CD4-positive, alpha-beta memory T cell (primary cell): ENCODE results near the gene SSR4. TPM values are rescaled to one million over a fixed set of nuclear protein-coding genes. Genes with fewer than 3 reads are reported as not detected.

Experiments
- CTCF ChIA-PET: fragments of 350-600 bp; sonication (Branson Sonifier 250); formaldehyde crosslinking; loops from one replicate; lab custom pipeline; 2021; ENCODE audit warnings: inconsistent platforms; ENCODE audit not compliant: partially characterized antibody; lab: Charles Lee
- POLR2A ChIA-PET: fragments of 350-600 bp; sonication (Branson Sonifier 250); formaldehyde crosslinking; loops from one replicate; lab custom pipeline; 2021; ENCODE audit not compliant: partially characterized antibody; lab: Charles Lee
- DNase-seq, 5 donors: peaks; one replicate each; pipeline versions ENCODE4 v3.0.0 to v3.0.0-alpha.2; 2020 to 2022; ENCODE audit warnings: mixed read lengths in 1 of 5
- H3K27ac ChIP-seq: one replicate; pipeline ENCODE4 v1.7.0; 2013; ENCODE audit warnings: low read depth, low read length
- H3K27me3 ChIP-seq: 2 replicates; pipeline ENCODE4 v1.7.0; 2013; ENCODE audit warnings: mild to moderate bottlenecking, low read length, moderate library complexity; ENCODE audit not compliant: insufficient read depth
- H3K36me3 ChIP-seq: 2 replicates; pipeline ENCODE4 v1.7.0; 2013; ENCODE audit warnings: mild to moderate bottlenecking, low read length, moderate library complexity; ENCODE audit not compliant: insufficient read depth
- H3K4me1 ChIP-seq: 2 replicates; pipeline ENCODE4 v1.7.0; 2013; ENCODE audit warnings: mild to moderate bottlenecking, low read length, moderate library complexity; ENCODE audit not compliant: insufficient read depth
- H3K4me3 ChIP-seq, 2 donors: one replicate each; pipeline ENCODE4 v1.7.0; 2013; ENCODE audit warnings: low read length in 2 of 2, mild to moderate bottlenecking in 1 of 2
- H3K9me3 ChIP-seq, 2 donors: one replicate each; pipeline ENCODE4 v1.7.0; 2013; ENCODE audit warnings: low read length in 2 of 2, control low read depth in 1 of 2; ENCODE audit not compliant: control insufficient read depth in 1 of 2
- H3K27ac Mint-ChIP-seq, 7 donors: one replicate each; pipeline ENCODE4 v1.8.0; 2020 to 2021; ENCODE audit warnings: mixed read lengths in 7 of 7, mild to moderate bottlenecking in 6 of 7, inconsistent platforms in 3 of 7, moderate library complexity in 3 of 7
- H3K27me3 Mint-ChIP-seq, 2 donors: one replicate each; pipeline ENCODE4 v1.8.0; 2020 to 2021; ENCODE audit warnings: mixed read lengths in 2 of 2
- H3K36me3 Mint-ChIP-seq, 2 donors: one replicate each; pipeline ENCODE4 v1.8.0; 2020 to 2021; ENCODE audit warnings: mixed read lengths in 2 of 2, inconsistent platforms in 1 of 2, mild to moderate bottlenecking in 1 of 2
- H3K4me1 Mint-ChIP-seq, 4 donors: one replicate each; pipeline ENCODE4 v1.8.0; 2020 to 2021; ENCODE audit warnings: mixed read lengths in 4 of 4, mild to moderate bottlenecking in 1 of 4
- H3K4me3 Mint-ChIP-seq, 8 donors: one replicate each; pipeline ENCODE4 v1.8.0; 2020 to 2021; ENCODE audit warnings: mixed read lengths in 8 of 8, mild to moderate bottlenecking in 7 of 8, moderate library complexity in 6 of 8, inconsistent platforms in 3 of 8
- H3K9me3 Mint-ChIP-seq, 8 donors: one replicate each; pipeline ENCODE4 v1.8.0; 2020 to 2021; ENCODE audit warnings: mixed read lengths in 8 of 8, mild to moderate bottlenecking in 5 of 8, inconsistent platforms in 3 of 8, moderate library complexity in 1 of 8
- intact Hi-C: fragments of 100-400 bp; cut with micrococcal nuclease; formaldehyde crosslinking; loops from one replicate; pipeline ENCODE4 v1.15.1; 2023
- polyA plus RNA-seq, 2 donors: library from polyadenylated mRNA; unstranded; fragments of 300-500 nt; fragmentation: Illumina TruSeq; gene quantifications; one replicate each; pipeline ENCODE4 v1.2.3, GENCODE V29; 2021
- total RNA-seq, 2 experiments: library from RNA; stranded (reverse); gene quantifications; one replicate each; pipeline ENCODE4 v1.2.3, GENCODE V29; 2021

SSR4 gene
- total and polyA plus RNA-seq, 4 experiments from 2014 or later, result 216 to 618 (median 350) TPM

DNA sequence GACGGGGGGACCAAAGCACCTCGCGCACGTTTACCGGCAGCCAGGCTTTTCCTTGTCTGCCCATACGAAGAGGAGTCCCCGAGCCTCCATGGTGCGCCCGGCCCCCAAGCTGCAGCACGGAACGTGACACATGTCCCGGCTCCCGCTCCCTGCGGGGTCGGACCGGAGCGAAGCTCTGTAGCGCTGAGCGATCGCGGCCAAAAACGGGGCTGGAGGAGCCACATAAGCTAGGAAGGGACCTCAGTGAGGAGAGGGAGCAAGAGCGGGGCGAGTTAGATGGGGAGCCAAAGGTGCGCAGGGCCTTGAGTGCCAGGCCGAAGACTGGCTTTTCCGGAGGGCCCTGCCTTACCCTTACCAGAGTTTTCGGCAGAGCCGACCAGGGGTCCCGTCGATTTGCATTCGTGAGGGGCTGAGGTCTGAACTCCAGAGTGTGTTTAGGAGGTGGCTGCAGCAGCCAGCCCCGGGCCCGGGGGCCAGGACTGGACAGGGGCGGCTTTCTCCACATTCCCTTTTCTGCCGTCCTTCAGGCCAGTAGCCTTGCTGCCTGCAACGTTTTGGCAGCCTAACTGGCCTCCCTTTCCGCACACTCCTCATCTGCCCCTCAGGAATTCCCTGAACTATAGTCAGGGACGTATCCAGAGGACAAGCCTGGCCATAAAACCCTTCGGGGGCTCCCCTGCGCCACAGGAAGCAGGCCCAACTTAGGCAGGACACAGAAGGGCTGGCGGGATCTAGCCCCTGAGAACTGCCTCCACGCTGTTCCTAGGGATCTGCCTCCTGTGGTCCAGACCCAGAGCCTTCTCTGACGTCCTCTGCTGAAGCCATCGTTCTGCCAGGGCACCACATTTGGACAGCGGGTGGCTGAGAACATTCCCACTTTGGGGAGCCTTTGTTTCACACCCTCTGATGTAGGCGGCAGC is 689 bp downstream of the SSR4 start:
- intact Hi-C loops, result loop anchor here (1.0 to 2.0 kb wide), 4 partner anchors 22 to 176 kb away; partner anchors contain the start of genes ABCD1, BCAP31 and HCFC1

DNA sequence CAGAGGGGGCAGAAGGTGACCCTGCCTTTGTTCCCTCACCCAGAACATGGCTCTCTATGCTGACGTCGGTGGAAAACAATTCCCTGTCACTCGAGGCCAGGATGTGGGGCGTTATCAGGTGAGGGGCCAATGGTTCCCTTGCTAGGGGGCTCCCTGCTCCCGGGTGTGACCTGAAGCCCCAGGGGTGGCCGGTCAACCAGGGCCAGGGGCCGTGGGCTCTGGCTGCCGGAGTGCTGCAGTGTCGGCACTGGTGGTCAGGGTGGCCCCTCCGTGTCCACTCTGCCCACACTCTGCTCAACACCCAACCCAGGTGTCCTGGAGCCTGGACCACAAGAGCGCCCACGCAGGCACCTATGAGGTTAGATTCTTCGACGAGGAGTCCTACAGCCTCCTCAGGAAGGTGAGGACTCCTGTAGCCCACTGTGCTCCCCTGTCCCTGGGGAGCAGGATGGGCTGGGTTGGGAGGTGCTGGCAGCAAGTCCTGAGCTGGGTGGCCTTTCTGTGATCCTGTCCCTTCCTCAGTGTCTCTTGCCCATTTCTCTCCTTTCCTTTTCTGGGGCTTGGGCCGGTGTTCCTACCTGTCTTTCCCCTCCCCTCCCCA is 3.0 kb downstream of the SSR4 start:
- Mint-ChIP-seq H3K4me3 (peak overlapping the region in 2 of 8 donors; percentile 6 to 25), H3K4me1 (peaks cover 8 to 29% (median 16%) of the 10 kb centered on the region in 4 donors), H3K9me3 (peaks cover 0 to 2% (median 0%) of the 10 kb centered on the region in 8 donors), H3K27ac (no peak overlapping the region), H3K36me3 (peaks cover 0 to 10% of the 10 kb centered on the region in 2 donors), H3K27me3 (no peaks in the 10 kb centered on the region)
- intact Hi-C loops, result no loop called here
- CTCF ChIA-PET, result no interaction called here
- POLR2A ChIA-PET, result interaction anchor here (1.1 kb wide), 1 partner anchor 108 kb away, joined by 3 read pairs; no protein-coding TSS in a partner anchor
- Histone ChIP-seq H3K9me3 (no peaks in the 10 kb centered on the region), H3K36me3 (peaks cover 2% of the 10 kb centered on the region), H3K27ac (no peak overlapping the region), H3K4me3 (no peak overlapping the region), H3K4me1 (peaks cover 27% of the 10 kb centered on the region), H3K27me3 (no peaks in the 10 kb centered on the region)
- no peak for DNase-seq

More for the DNA sequence above, 689 bp downstream of the SSR4 start:
- H3K27ac ChIP-seq, result peak overlapping the region; percentile 85
- Mint-ChIP-seq H3K27ac (peak overlapping the region; percentile 70 to 94 (median 91)), H3K4me3 (peak overlapping the region; percentile 89 to 95 (median 92)), H3K36me3 (peaks cover 0 to 11% of the 10 kb centered on the region in 2 donors), H3K9me3 (peaks cover 0 to 5% (median 0%) of the 10 kb centered on the region in 8 donors), H3K27me3 (no peaks in the 10 kb centered on the region), H3K4me1 (peaks cover 12 to 30% (median 21%) of the 10 kb centered on the region in 4 donors)
- H3K9me3 ChIP-seq, result no peaks in the 10 kb centered on the region
- H3K4me3 ChIP-seq, result peak overlapping the region; percentile 42 to 63
- peaks cover 43% of the 10 kb centered on the region for H3K4me1 ChIP-seq
- no peaks in the 10 kb centered on the region for H3K27me3 ChIP-seq
- peak in 1 of 5 donors; percentile 49 for DNase-seq
- peaks cover 6% of the 10 kb centered on the region for H3K36me3 ChIP-seq
- ChIA-PET CTCF (interaction anchor here (0.9 to 1.4 kb wide), 4 partner anchors 34 to 152 kb away, joined by 3 to 4 read pairs (median 4); partner anchors contain the start of gene SLC6A8), POLR2A (interaction anchor here (0.9 to 4.0 kb wide), 7 partner anchors 24 to 689 kb away, joined by 3 to 54 read pairs (median 3); partner anchors contain the start of genes ARHGAP4 and HCFC1)

GRCh38 chrX:153799326-153799725 is 4.9 kb downstream of the SSR4 start:
- peaks cover 2% of the 10 kb centered on the region for H3K36me3 ChIP-seq
- intact Hi-C loops, result no loop called here
- H3K4me3 ChIP-seq, result no peak overlapping the region
- DNase-seq, result no peak
- no peaks in the 10 kb centered on the region for H3K27me3 ChIP-seq
- Mint-ChIP-seq H3K4me3 (no peak overlapping the region), H3K36me3 (peaks cover 0 to 2% of the 10 kb centered on the region in 2 donors), H3K9me3 (no peaks in the 10 kb centered on the region), H3K27ac (no peak overlapping the region), H3K27me3 (no peaks in the 10 kb centered on the region), H3K4me1 (peaks cover 3 to 15% (median 11%) of the 10 kb centered on the region in 4 donors)
- H3K4me1 ChIP-seq, result peaks cover 17% of the 10 kb centered on the region
- no peaks in the 10 kb centered on the region for H3K9me3 ChIP-seq
- POLR2A ChIA-PET, result interaction anchor here (1.6 kb wide), 1 partner anchor 127 kb away, joined by 3 read pairs; no protein-coding TSS in a partner anchor
- no peak overlapping the region for H3K27ac ChIP-seq
- CTCF ChIA-PET, result no interaction called here

DNA sequence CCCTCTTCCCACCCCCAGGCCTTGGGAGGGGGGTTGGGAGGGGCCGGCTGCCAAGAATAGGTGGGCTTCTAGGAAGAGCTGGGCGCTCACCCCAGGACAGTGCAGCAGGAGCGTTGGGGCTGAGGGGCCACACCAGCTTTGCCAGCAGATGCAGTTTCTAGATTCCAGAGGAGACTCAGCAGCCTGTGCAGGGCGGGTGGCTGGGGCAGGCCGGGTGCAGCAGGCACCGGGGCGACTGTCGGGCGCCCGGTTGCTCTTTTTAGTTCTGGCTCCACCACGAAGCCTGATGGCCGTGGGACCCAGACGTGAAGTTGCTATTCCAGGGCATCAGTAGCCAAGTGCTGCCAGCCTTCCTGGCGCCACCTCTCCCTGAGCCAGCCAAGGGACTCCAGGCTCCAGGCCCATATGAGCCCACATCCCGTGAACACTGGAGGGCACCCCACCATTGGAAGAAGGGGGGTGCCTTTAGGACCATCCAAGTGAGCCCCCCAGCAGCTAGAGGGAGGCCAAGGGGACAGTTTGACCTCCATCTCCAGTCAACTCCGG is 5.8 kb downstream of the SSR4 start:
- Histone ChIP-seq H3K4me3 (no peak overlapping the region), H3K27ac (no peak overlapping the region), H3K36me3 (peaks cover 2% of the 10 kb centered on the region), H3K27me3 (no peaks in the 10 kb centered on the region), H3K4me1 (peaks cover 14% of the 10 kb centered on the region), H3K9me3 (no peaks in the 10 kb centered on the region)
- H3K36me3 Mint-ChIP-seq, result peaks cover 0 to 2% of the 10 kb centered on the region in 2 donors
- CTCF ChIA-PET, result no interaction called here
- H3K27me3 Mint-ChIP-seq, result no peaks in the 10 kb centered on the region
- POLR2A ChIA-PET, result interaction anchor here (1.5 to 1.6 kb wide), 2 partner anchors 100 to 126 kb away, joined by 3 read pairs; no protein-coding TSS in a partner anchor
- H3K9me3 Mint-ChIP-seq, result no peaks in the 10 kb centered on the region
- H3K4me1 Mint-ChIP-seq, result peaks cover 3 to 14% (median 8%) of the 10 kb centered on the region in 4 donors
- intact Hi-C loops, result no loop called here
- no peak overlapping the region for H3K27ac Mint-ChIP-seq
- no peak overlapping the region for H3K4me3 Mint-ChIP-seq
- DNase-seq, result no peak

- Mint-ChIP-seq H3K9me3 (no peaks in the 10 kb centered on the region), H3K4me3 (no peak overlapping the region), H3K36me3 (peaks cover 0 to 2% of the 10 kb centered on the region in 2 donors), H3K27ac (no peak overlapping the region), H3K27me3 (no peaks in the 10 kb centered on the region), H3K4me1 (peaks cover 3 to 9% (median 7%) of the 10 kb centered on the region in 4 donors)
- Histone ChIP-seq H3K36me3 (peaks cover 2% of the 10 kb centered on the region), H3K4me1 (peaks cover 9% of the 10 kb centered on the region), H3K9me3 (no peaks in the 10 kb centered on the region), H3K4me3 (no peak overlapping the region), H3K27me3 (no peaks in the 10 kb centered on the region), H3K27ac (no peak overlapping the region)
- ChIA-PET CTCF (no interaction called here), POLR2A (interaction anchor here (1.5 kb wide), 1 partner anchor 100 kb away, joined by 3 read pairs; no protein-coding TSS in a partner anchor)
- intact Hi-C loops, result no loop called here
- DNase-seq, result no peak
Observed at GRCh38 chrX:153800746-153801145, 6.3 kb downstream of the SSR4 start.

GRCh38 chrX:153801669-153802068 is 7.2 kb downstream of the SSR4 start:
- H3K27me3 Mint-ChIP-seq, result no peaks in the 10 kb centered on the region
- ChIA-PET POLR2A (no interaction called here), CTCF (no interaction called here)
- intact Hi-C loops, result no loop called here
- H3K36me3 Mint-ChIP-seq, result peaks cover 0 to 2% of the 10 kb centered on the region in 2 donors
- no peaks in the 10 kb centered on the region for H3K9me3 ChIP-seq
- no peak overlapping the region for H3K4me3 Mint-ChIP-seq
- H3K4me3 ChIP-seq, result no peak overlapping the region
- H3K27ac Mint-ChIP-seq, result peak overlapping the region in 1 of 7 donors; percentile 25
- H3K27me3 ChIP-seq, result no peaks in the 10 kb centered on the region
- no peaks in the 10 kb centered on the region for H3K36me3 ChIP-seq
- no peak for DNase-seq
- no peaks in the 10 kb centered on the region for H3K4me1 ChIP-seq
- no peaks in the 10 kb centered on the region for H3K9me3 Mint-ChIP-seq
- no peaks in the 10 kb centered on the region for H3K4me1 Mint-ChIP-seq
- no peak overlapping the region for H3K27ac ChIP-seq
